IMR-90 (cell line): ENCODE results near the gene WDR11.

Source experiments
- FOS ChIP-seq: fragments of 150-350 bp; IDR thresholded peaks from 2 replicates; pipeline ENCODE4 v1.6.1; 2016; ENCODE audit warnings: low read depth, low read length
- POLR2A ChIP-seq: IDR thresholded peaks from 2 replicates; pipeline ENCODE4 v1.6.1; 2012; ENCODE audit warnings: mild to moderate bottlenecking, low read depth, low read length
- TF ChIP-seq, protein P1 (sequence below): conservative IDR thresholded peaks from 2 replicates; pipeline ENCODE4 v1.5.1; 2012; ENCODE audit warnings: mild to moderate bottlenecking, low read depth, low read length, improper control_type of control experiment

DNA sequence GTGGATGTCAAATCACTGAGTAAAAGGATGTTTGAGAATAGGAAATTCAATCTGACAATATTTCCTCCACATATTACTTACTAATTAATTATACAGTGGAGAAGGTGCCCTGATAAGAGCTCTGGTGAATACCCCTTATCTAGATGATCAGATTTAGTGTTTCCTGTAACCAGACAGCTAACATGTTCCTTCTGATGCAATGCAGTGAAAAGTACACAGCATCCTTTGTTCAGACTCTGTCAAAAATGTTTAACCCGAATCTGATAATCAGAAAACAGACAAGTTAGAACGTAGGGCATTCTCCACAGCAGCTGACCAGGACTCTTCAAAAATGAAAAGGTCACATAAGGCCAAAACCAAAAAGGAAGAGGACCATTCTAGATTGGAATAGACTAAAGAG, 46.2 kb downstream of the WDR11 start:
- TF ChIP-seq POLR2A (no peak), FOS (no peak)
- TF ChIP-seq, protein P1, sequence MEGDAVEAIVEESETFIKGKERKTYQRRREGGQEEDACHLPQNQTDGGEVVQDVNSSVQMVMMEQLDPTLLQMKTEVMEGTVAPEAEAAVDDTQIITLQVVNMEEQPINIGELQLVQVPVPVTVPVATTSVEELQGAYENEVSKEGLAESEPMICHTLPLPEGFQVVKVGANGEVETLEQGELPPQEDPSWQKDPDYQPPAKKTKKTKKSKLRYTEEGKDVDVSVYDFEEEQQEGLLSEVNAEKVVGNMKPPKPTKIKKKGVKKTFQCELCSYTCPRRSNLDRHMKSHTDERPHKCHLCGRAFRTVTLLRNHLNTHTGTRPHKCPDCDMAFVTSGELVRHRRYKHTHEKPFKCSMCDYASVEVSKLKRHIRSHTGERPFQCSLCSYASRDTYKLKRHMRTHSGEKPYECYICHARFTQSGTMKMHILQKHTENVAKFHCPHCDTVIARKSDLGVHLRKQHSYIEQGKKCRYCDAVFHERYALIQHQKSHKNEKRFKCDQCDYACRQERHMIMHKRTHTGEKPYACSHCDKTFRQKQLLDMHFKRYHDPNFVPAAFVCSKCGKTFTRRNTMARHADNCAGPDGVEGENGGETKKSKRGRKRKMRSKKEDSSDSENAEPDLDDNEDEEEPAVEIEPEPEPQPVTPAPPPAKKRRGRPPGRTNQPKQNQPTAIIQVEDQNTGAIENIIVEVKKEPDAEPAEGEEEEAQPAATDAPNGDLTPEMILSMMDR: no peak
